Naive thymus-derived CD8-positive, alpha-beta T cell (primary cell): ENCODE results near the gene NPY4R2. TPM values are rescaled to one million over a fixed set of nuclear protein-coding genes. Genes with fewer than 3 reads are reported as not detected.
"Not testable (repeated sequence)": the region's sequence is repeated elsewhere in the genome, so short reads cannot be mapped to it uniquely, and the experiment has no call there.

Experiments used
- ATAC-seq, 2 donors: fragments of 150-1000 bp; cut with Tn5 transposase in 1 of 2; sonication (Bioruptor Pico), chemical (Tn5 transposase) in 1 of 2; 1 replicate in 1 of 2; 2 replicates in 1 of 2; pipeline ENCODE4 v1.10.0; 2021; ENCODE audit warnings: mild to moderate bottlenecking in 2 of 2, moderate library complexity in 2 of 2
- POLR2A ChIA-PET: fragments of 350-600 bp; sonication (Branson Sonifier 250); formaldehyde crosslinking; loops from one replicate; lab custom pipeline; 2021; ENCODE audit warnings: antibody characterized with exemption; lab: Charles Lee
- DNase-seq, 10 donors: peaks; one replicate each; pipeline versions ENCODE4 v3.0.0 to v3.0.0-alpha.2; 2020 to 2022
- H3K27ac Mint-ChIP-seq, 10 donors: one replicate each; pipeline ENCODE4 v1.8.0; 2020 to 2022; ENCODE audit warnings: mild to moderate bottlenecking in 10 of 10, mixed read lengths in 10 of 10, moderate library complexity in 4 of 10, inconsistent platforms in 1 of 10
- H3K27me3 Mint-ChIP-seq, 5 donors: one replicate each; pipeline ENCODE4 v1.8.0; 2021 to 2022; ENCODE audit warnings: mixed read lengths in 5 of 5
- H3K36me3 Mint-ChIP-seq, 3 donors: one replicate each; pipeline ENCODE4 v1.8.0; 2020 to 2022; ENCODE audit warnings: mixed read lengths in 3 of 3, mild to moderate bottlenecking in 2 of 3, inconsistent platforms in 1 of 3
- H3K4me1 Mint-ChIP-seq, 4 donors: one replicate each; pipeline ENCODE4 v1.8.0; 2021 to 2022; ENCODE audit warnings: mixed read lengths in 4 of 4
- H3K4me3 Mint-ChIP-seq, 10 donors: one replicate each; pipeline ENCODE4 v1.8.0; 2020 to 2022; ENCODE audit warnings: mild to moderate bottlenecking in 10 of 10, mixed read lengths in 10 of 10, moderate library complexity in 6 of 10, inconsistent platforms in 1 of 10
- H3K9me3 Mint-ChIP-seq, 9 donors: one replicate each; pipeline ENCODE4 v1.8.0; 2020 to 2022; ENCODE audit warnings: mixed read lengths in 9 of 9, mild to moderate bottlenecking in 3 of 9, inconsistent platforms in 1 of 9, moderate library complexity in 1 of 9
- polyA plus RNA-seq, 3 donors: library from polyadenylated mRNA; unstranded; fragments of 300-500 nt; fragmentation: Illumina TruSeq; gene quantifications; one replicate each; pipeline ENCODE4 v1.2.3, GENCODE V29; 2021
- total RNA-seq, 8 experiments: library from RNA in 2 of 8; stranded (reverse) in 2 of 8; gene quantifications; one replicate each; pipeline ENCODE4 v1.2.3 and lab custom pipeline; 2021 to 2026

The NPY4R2 gene
- total and polyA plus RNA-seq, 5 experiments from 2014 or later, result not detected

- DNase-seq, H3K36me3 Mint-ChIP-seq, H3K9me3 Mint-ChIP-seq, H3K4me3 Mint-ChIP-seq, ATAC-seq, POLR2A ChIA-PET, H3K27me3 Mint-ChIP-seq, H3K4me1 Mint-ChIP-seq, H3K27ac Mint-ChIP-seq: not testable (repeated sequence)
These were observed 8.0 kb upstream of the NPY4R2 start for GRCh38 chr10:47910486-47910885.

- H3K27me3 Mint-ChIP-seq, H3K9me3 Mint-ChIP-seq, POLR2A ChIA-PET, DNase-seq, H3K4me1 Mint-ChIP-seq, H3K4me3 Mint-ChIP-seq, H3K27ac Mint-ChIP-seq, H3K36me3 Mint-ChIP-seq: not testable (repeated sequence)
- ATAC-seq, result peak in 1 of 2 donors; percentile 58
These were observed 4.4 kb upstream of the NPY4R2 start for GRCh38 chr10:47914052-47914451.

- H3K36me3 Mint-ChIP-seq, DNase-seq, H3K9me3 Mint-ChIP-seq, H3K27me3 Mint-ChIP-seq, H3K4me3 Mint-ChIP-seq, H3K4me1 Mint-ChIP-seq, ATAC-seq, H3K27ac Mint-ChIP-seq, POLR2A ChIA-PET: not testable (repeated sequence)
These were observed 2.5 kb upstream of the NPY4R2 start for GRCh38 chr10:47915849-47916548.

- DNase-seq, H3K27ac Mint-ChIP-seq, H3K9me3 Mint-ChIP-seq, H3K27me3 Mint-ChIP-seq, ATAC-seq, H3K4me1 Mint-ChIP-seq, H3K36me3 Mint-ChIP-seq, H3K4me3 Mint-ChIP-seq, POLR2A ChIA-PET: not testable (repeated sequence)
These were observed 2.1 kb downstream of the NPY4R2 start for GRCh38 chr10:47920610-47921009.

- POLR2A ChIA-PET, H3K27ac Mint-ChIP-seq, H3K27me3 Mint-ChIP-seq, DNase-seq, ATAC-seq, H3K4me1 Mint-ChIP-seq, H3K36me3 Mint-ChIP-seq, H3K4me3 Mint-ChIP-seq, H3K9me3 Mint-ChIP-seq: not testable (repeated sequence)
These were observed 4.0 kb downstream of the NPY4R2 start for GRCh38 chr10:47922503-47922902.

- H3K4me1 Mint-ChIP-seq, H3K9me3 Mint-ChIP-seq, H3K36me3 Mint-ChIP-seq, DNase-seq, H3K27me3 Mint-ChIP-seq, H3K27ac Mint-ChIP-seq, ATAC-seq, POLR2A ChIA-PET, H3K4me3 Mint-ChIP-seq: not testable (repeated sequence)
These were observed 6.2 kb downstream of the NPY4R2 start for GRCh38 chr10:47924628-47925027.

- ATAC-seq, H3K27ac Mint-ChIP-seq, H3K36me3 Mint-ChIP-seq, H3K27me3 Mint-ChIP-seq, POLR2A ChIA-PET, DNase-seq, H3K4me3 Mint-ChIP-seq, H3K9me3 Mint-ChIP-seq, H3K4me1 Mint-ChIP-seq: not testable (repeated sequence)
These were observed 8.9 kb downstream of the NPY4R2 start for GRCh38 chr10:47927147-47927916.

GRCh38 chr10:47928225-47928624, 9.8 kb downstream of the NPY4R2 start:
- H3K36me3 Mint-ChIP-seq, POLR2A ChIA-PET, H3K4me3 Mint-ChIP-seq, H3K4me1 Mint-ChIP-seq, H3K27me3 Mint-ChIP-seq, DNase-seq, H3K9me3 Mint-ChIP-seq, H3K27ac Mint-ChIP-seq, ATAC-seq: not testable (repeated sequence)

- H3K27me3 Mint-ChIP-seq, H3K4me1 Mint-ChIP-seq, H3K27ac Mint-ChIP-seq, ATAC-seq, H3K36me3 Mint-ChIP-seq, POLR2A ChIA-PET, DNase-seq, H3K9me3 Mint-ChIP-seq, H3K4me3 Mint-ChIP-seq: not testable (repeated sequence)
These were observed 14.4 kb downstream of the NPY4R2 start for GRCh38 chr10:47932824-47933223.

GRCh38 chr10:47933462-47933861, 15.0 kb downstream of the NPY4R2 start:
- H3K4me3 Mint-ChIP-seq, H3K36me3 Mint-ChIP-seq, H3K9me3 Mint-ChIP-seq, H3K27ac Mint-ChIP-seq, H3K27me3 Mint-ChIP-seq, ATAC-seq, POLR2A ChIA-PET, DNase-seq, H3K4me1 Mint-ChIP-seq: not testable (repeated sequence)

- H3K36me3 Mint-ChIP-seq, POLR2A ChIA-PET, H3K4me3 Mint-ChIP-seq, H3K4me1 Mint-ChIP-seq, H3K27me3 Mint-ChIP-seq, ATAC-seq, H3K9me3 Mint-ChIP-seq, DNase-seq, H3K27ac Mint-ChIP-seq: not testable (repeated sequence)
These were observed 18.3 kb downstream of the NPY4R2 start for GRCh38 chr10:47936772-47937228.

GRCh38 chr10:47937634-47938033, 19.2 kb downstream of the NPY4R2 start:
- H3K27me3 Mint-ChIP-seq, ATAC-seq, DNase-seq, H3K4me1 Mint-ChIP-seq, H3K9me3 Mint-ChIP-seq, H3K4me3 Mint-ChIP-seq, H3K27ac Mint-ChIP-seq, H3K36me3 Mint-ChIP-seq, POLR2A ChIA-PET: not testable (repeated sequence)

GRCh38 chr10:47940821-47941220, 22.4 kb downstream of the NPY4R2 start:
- POLR2A ChIA-PET, H3K4me3 Mint-ChIP-seq: not testable (repeated sequence)

More at GRCh38 chr10:47940821-47941220, 22.4 kb downstream of the NPY4R2 start:
- not testable (repeated sequence) for H3K36me3 Mint-ChIP-seq, DNase-seq, ATAC-seq, H3K4me1 Mint-ChIP-seq, H3K27ac Mint-ChIP-seq, H3K27me3 Mint-ChIP-seq, H3K9me3 Mint-ChIP-seq
